ENCODE data around the gene PNMA6E. TPM values are rescaled to one million over a fixed set of nuclear protein-coding genes. Genes with fewer than 3 reads are reported as not detected.

The PNMA6E gene
- total RNA-seq = not detected

GRCh38 chrX:153401133-153401764 lies at the start of gene PNMA6E:
Gene PNMA6E, minus strand, starts transcription at chrX:153401350. Its CDS starts 2,501 bp downstream, at chrX:153398849.

DNA sequence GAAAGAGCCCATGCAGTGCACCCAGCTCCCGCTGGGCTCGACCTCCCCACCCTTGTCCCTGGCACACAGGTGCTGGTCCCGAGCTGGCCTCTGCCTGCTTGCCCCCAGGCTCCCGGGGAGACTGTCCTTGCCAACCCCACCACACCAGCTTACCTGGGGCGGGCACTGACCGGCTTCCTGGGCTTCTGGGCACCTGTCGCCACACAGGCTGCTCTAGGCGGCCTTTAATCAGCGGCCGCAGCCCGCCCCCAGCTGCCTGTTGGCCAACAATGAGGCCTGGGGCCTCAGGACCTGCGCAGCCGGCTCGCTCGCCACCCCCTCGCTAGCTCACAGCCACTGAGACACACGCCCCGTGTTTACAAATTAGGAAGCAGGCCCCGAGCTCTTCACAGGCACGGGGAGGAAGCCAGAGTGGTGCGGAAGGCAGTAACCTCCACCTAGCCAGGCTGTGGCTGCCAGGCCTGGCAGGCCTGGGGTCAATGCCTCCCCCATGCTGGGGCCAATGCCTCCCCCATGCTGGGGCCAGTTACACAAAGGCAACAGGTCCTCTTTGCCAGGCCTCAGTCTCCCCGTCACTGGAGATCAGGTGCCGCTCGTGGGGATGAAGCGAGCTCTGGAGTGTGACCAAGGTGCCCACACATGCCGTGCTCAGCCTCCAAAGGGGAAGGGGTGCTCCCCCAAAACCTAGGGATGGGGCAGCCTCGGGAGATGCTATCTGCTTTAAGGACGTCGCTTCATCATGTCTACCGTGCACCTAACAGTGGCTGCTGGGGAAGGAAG lies 44.9 kb upstream of the PNMA6E start, which contains the start of gene TREX2:
Gene TREX2 (minus strand): TSS at position 201 of the 780 bp plus-strand sequence. CDS start 626 bp downstream, outside the sequence.

GRCh38 chrX:153411255-153411987 lies 10.3 kb upstream of the PNMA6E start, which contains the start of gene ZFP92:
Gene ZFP92, plus strand, starts transcription at chrX:153411472. Its CDS starts 6,851 bp downstream, at chrX:153418323.

Small RNA genes lying within 50 kb of the gene (small RNA-seq; reads per million reads assigned to genes)
- gene AC152007.1 = 0 reads per million in 2 donors
- 0 reads per million in 2 donors for gene RN7SL667P

Other genes starting within 250 kb of the PNMA6E start
- gene MAGEA1, start 222.1 kb downstream of the PNMA6E start, total RNA-seq = not detected
- gene PNMA6F, start 79.6 kb downstream of the PNMA6E start, total RNA-seq = not detected
- 1 to 10 TPM; 3.8 to 7.7 TPM for gene ZNF275, start 67.2 kb downstream of the PNMA6E start, total RNA-seq
- under 1 TPM; under 0.01 to 0.67 TPM for gene ZFP92, start 10.1 kb upstream of the PNMA6E start, total RNA-seq
- 1 to 10 TPM; 1.3 to 1.4 TPM for gene TREX2, start 44.7 kb upstream of the PNMA6E start, total RNA-seq
- gene HAUS7, start 69.2 kb upstream of the PNMA6E start, total RNA-seq = 10 to 100 TPM; 13.4 to 23.3 TPM
- gene BGN, start 93.6 kb upstream of the PNMA6E start, total RNA-seq = not detected
- gene ATP2B3, start 116.3 kb upstream of the PNMA6E start, total RNA-seq = not detected
- 10 to 100 TPM; 36.5 to 41.3 TPM for gene CCNQ, start 197.8 kb upstream of the PNMA6E start, total RNA-seq
- gene DUSP9, start 245.9 kb upstream of the PNMA6E start, total RNA-seq = 1 to 10 TPM; 2.3 to 4.1 TPM